Measurements from ENCODE around the gene UBE2E2. TPM values are rescaled to one million over a fixed set of nuclear protein-coding genes. Genes with fewer than 3 reads are reported as not detected.

UBE2E2 gene
- total RNA-seq, 1 experiment from 2014 or later: 25.1 TPM

DNA sequence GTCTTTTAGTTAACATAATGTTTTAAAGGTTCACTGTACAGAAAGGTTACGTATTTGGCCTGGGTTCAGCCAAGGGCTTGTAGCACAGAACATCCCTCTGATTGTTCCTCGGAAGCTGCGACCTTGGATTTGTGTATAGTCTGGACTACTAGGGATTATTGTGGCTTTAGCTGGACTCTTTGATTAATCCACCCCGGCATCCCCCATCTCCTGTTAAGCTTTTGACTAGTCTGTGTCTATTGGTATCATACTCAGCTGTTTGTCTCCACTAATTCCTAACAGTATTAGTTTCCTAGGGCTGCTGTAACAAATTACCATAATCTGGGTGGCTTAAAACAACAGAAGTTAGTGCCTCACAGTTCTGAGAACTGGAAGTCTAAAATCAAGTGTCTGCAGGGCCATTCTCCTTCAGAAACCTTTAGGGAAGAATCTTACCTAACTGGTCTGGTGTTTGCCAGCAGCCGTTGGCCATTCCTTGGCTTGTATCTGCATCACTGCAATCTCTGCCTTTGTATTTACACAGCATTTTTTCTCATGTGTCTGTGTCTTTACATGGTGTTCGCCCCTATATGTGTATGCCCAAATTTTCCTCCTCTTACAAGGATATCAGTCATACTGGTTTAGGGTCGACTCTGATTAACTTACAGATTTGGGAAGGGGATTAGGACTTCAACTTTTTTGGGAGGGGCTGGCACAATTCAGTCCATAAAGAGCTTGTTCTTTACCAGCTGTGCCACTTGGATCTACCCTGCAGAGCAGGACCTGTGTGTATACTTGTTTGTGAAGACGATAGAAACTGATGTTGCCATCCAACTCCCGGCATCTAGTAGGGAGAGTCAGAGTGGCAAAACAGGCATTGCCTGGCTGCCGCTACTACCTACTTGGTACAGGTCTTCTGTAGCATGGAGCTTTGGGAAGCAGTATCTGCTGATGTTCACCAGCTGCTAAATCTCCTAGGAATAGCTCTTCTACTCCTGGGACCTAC, 117.8 kb downstream of the UBE2E2 start:
- H3K36me3 Mint-ChIP-seq (ENCODE audit: insufficient read depth, unreplicated experiment): no peaks in the 10 kb centered on the region
- no peaks in the 10 kb centered on the region for H3K9me3 Mint-ChIP-seq (ENCODE audit: low read depth, unreplicated experiment)
- no peak overlapping the region for H3K4me3 Mint-ChIP-seq (ENCODE audit: low read depth, unreplicated experiment)
- BruUV-seq (replicated peaks): no TSS peak
- DNase-seq: no peak
- TF ChIP-seq, protein P1, sequence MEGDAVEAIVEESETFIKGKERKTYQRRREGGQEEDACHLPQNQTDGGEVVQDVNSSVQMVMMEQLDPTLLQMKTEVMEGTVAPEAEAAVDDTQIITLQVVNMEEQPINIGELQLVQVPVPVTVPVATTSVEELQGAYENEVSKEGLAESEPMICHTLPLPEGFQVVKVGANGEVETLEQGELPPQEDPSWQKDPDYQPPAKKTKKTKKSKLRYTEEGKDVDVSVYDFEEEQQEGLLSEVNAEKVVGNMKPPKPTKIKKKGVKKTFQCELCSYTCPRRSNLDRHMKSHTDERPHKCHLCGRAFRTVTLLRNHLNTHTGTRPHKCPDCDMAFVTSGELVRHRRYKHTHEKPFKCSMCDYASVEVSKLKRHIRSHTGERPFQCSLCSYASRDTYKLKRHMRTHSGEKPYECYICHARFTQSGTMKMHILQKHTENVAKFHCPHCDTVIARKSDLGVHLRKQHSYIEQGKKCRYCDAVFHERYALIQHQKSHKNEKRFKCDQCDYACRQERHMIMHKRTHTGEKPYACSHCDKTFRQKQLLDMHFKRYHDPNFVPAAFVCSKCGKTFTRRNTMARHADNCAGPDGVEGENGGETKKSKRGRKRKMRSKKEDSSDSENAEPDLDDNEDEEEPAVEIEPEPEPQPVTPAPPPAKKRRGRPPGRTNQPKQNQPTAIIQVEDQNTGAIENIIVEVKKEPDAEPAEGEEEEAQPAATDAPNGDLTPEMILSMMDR (IDR thresholded peaks at IDR 0.05; ENCODE audit: unreplicated experiment): no peak
- no peaks in the 10 kb centered on the region for H3K4me1 Mint-ChIP-seq (ENCODE audit: low read depth, unreplicated experiment)
- intact Hi-C loops (cut with micrococcal nuclease; ENCODE audit: unreplicated experiment): no loop called here
- no peak overlapping the region for H3K27ac Mint-ChIP-seq (ENCODE audit: unreplicated experiment)
- CTCF ChIA-PET: interaction anchor here (0.7 kb wide), 1 partner anchor 310 kb away, joined by 3 read pairs; no protein-coding TSS in a partner anchor
- H3K27me3 Mint-ChIP-seq (ENCODE audit: unreplicated experiment): no peaks in the 10 kb centered on the region

DNA sequence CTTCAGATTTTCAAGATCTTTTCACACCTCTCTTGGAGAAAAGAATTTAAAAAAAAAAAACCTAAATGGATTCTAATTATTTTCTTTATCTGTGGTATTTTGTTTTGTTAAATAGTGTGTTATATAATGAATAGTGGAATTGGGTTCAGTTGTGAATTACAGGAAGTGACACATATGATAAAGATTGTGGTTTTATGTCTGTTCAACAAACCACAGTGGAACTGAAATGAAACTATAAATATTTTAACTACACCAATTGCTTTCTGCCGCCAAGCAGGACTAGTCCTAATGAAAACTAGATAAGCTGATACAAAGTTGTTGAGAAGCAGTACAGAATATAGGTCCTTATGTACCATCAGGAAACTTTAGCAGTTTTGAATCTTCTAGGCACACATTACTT, 121.6 kb downstream of the UBE2E2 start:
- H3K4me1 Mint-ChIP-seq (ENCODE audit: low read depth, unreplicated experiment): no peaks in the 10 kb centered on the region
- CTCF ChIA-PET: interaction anchor here (0.7 to 0.9 kb wide), 2 partner anchors 33 to 133 kb away, joined by 3 to 5 read pairs; no protein-coding TSS in a partner anchor
- DNase-seq: no peak

DNA sequence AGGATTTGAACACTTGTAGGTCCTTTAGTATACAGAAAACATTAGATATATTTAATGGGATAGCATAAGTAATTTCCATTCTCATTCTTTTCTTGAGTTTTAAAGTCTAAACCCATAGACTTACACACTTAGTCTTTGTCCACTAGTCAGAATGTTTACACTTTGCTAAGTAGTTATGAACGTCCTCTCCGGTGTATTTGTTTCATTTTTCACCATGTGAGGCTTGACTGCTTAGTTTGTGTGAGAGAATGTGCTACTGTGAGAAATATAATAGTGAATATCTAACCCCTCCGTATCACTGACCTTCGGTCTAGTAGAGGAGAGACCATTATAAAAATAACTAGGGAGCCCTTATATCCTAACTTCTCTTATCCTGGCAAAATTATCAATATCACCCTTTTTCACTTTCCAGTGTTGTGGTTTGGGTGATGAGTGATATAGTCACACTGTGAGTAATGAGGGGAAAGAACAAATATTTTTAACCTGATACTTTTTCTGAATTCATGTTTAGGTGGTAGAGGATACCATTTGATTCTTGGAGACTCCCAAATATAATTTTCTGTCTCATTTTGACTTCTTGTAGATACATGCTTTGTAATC, 122.4 kb downstream of the UBE2E2 start:
- TF ChIP-seq, protein P1 (IDR thresholded peaks at IDR 0.05; ENCODE audit: unreplicated experiment): no peak
- H3K27me3 Mint-ChIP-seq (ENCODE audit: unreplicated experiment): no peaks in the 10 kb centered on the region
- DNase-seq: no peak
- CTCF ChIA-PET: no interaction called here
- BruUV-seq (replicated peaks): no TSS peak
- H3K4me1 Mint-ChIP-seq (ENCODE audit: low read depth, unreplicated experiment): no peaks in the 10 kb centered on the region
- no peak overlapping the region for H3K4me3 Mint-ChIP-seq (ENCODE audit: low read depth, unreplicated experiment)
- no peaks in the 10 kb centered on the region for H3K9me3 Mint-ChIP-seq (ENCODE audit: low read depth, unreplicated experiment)
- intact Hi-C loops (cut with micrococcal nuclease; ENCODE audit: unreplicated experiment): no loop called here
- no peak overlapping the region for H3K27ac Mint-ChIP-seq (ENCODE audit: unreplicated experiment)
- H3K36me3 Mint-ChIP-seq (ENCODE audit: insufficient read depth, unreplicated experiment): no peaks in the 10 kb centered on the region

More for the DNA sequence above, 121.6 kb downstream of the UBE2E2 start:
- TF ChIP-seq, protein P1 (IDR thresholded peaks at IDR 0.05; ENCODE audit: unreplicated experiment): no peak
- no TSS peak for BruUV-seq (replicated peaks)
- Mint-ChIP-seq H3K27ac (ENCODE audit: unreplicated experiment) (no peak overlapping the region), H3K27me3 (ENCODE audit: unreplicated experiment) (no peaks in the 10 kb centered on the region), H3K9me3 (ENCODE audit: low read depth, unreplicated experiment) (no peaks in the 10 kb centered on the region), H3K36me3 (ENCODE audit: insufficient read depth, unreplicated experiment) (no peaks in the 10 kb centered on the region), H3K4me3 (ENCODE audit: low read depth, unreplicated experiment) (no peak overlapping the region)
- intact Hi-C loops (cut with micrococcal nuclease; ENCODE audit: unreplicated experiment): no loop called here

DNA sequence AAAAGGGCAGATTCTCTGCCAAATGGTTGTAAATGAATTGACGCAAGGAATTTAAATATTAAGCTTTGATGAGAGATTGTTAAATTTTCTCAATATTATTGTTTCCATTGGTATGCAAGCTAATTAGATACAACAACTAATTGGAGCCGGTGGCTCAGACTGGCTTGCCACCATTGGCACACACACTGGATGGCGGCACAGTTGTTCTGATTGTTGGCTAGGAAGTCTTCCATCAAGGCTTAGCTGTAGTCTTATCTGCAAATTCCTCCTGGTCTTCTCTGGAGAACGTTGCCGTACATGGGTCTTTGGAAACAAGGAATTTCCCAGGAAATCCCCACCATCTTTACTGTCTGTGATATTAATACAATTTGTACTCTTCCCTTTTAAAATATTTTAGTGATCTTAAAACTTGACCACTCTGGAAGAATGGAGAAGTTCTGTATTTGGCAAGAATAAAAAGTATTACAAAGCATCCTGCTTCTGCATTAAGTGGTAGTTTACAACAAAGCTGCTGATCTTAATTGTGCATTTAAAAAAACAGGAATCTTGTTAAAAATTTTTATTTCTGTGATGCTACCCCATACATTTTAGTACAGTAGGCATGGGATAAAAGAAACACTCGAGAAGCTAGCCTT, 126.5 kb downstream of the UBE2E2 start:
- no TSS peak for BruUV-seq (replicated peaks)
- intact Hi-C loops (cut with micrococcal nuclease; ENCODE audit: unreplicated experiment): no loop called here
- Mint-ChIP-seq H3K4me3 (ENCODE audit: low read depth, unreplicated experiment) (no peak overlapping the region), H3K27me3 (ENCODE audit: unreplicated experiment) (no peaks in the 10 kb centered on the region), H3K27ac (ENCODE audit: unreplicated experiment) (no peak overlapping the region), H3K4me1 (ENCODE audit: low read depth, unreplicated experiment) (no peaks in the 10 kb centered on the region), H3K36me3 (ENCODE audit: insufficient read depth, unreplicated experiment) (no peaks in the 10 kb centered on the region), H3K9me3 (ENCODE audit: low read depth, unreplicated experiment) (no peaks in the 10 kb centered on the region)
- TF ChIP-seq, protein P1 (IDR thresholded peaks at IDR 0.05; ENCODE audit: unreplicated experiment): no peak
- CTCF ChIA-PET: no interaction called here
- DNase-seq: no peak
